Dermis blood vessel endothelial cell (primary cell): ENCODE measurements around the gene VPS35L. TPM values are rescaled to one million over a fixed set of nuclear protein-coding genes. Genes with fewer than 3 reads are reported as not detected.

Experiments
- DNase-seq: peaks from one replicate; pipeline ENCODE4 v3.0.0; 2010
- total RNA-seq: library from RNA; depleted of rRNA; stranded (reverse); fragments of >200 nt; gene quantifications from 2 replicates; pipeline ENCODE4 v1.2.3, GENCODE V29; 2014

Gene VPS35L
- total RNA-seq, 1 donor from 2014 or later, result 36.4 TPM

DNA sequence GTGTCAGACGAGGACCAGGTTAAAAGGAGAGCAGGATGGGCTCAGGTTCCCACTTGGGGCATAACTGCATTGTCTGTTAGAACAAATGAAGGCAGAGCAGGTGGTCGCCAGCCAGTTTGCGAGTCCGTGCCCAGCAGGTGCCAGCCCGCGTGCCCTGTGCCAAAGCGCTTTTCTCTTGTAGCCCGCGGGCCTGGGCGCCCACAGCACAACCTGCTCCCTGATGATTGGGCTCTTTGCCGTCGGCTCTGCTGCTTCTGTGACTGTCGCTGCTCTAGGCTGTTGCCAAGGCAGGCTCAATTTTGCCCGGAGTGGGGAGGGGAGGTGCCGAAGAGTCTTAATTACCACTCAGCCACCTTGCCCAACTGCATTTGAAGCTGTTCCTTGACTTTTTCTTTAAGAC is 141.5 kb downstream of the VPS35L start:
- no peak for DNase-seq

DNA sequence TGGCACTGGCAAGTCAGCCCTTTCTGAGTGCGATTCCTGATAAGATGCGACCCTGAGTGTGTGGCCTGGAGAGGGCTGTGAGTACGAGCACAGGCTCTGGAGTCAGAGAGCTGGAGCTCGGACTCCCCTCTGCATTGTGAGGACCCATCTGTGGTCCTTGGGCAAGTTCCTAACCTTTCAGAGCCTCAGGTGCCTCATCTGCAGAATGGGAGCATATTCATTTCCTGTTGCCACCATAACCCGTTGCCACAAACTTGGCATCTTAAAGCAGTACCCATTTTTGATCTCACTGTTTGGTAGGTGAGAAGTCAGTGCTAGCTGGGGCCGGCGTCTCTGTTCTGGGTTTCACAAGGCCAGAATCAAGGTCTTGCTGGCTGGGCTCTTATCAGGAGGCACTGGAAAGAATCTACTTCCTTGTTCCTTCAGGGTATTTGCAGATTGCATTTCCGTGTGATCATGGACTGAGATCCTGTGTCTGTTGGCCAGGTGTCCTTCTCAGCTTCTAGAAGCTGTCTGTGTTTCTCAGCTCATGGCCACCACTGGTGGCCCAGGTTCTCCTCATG is 142.3 kb downstream of the VPS35L start:
- no peak for DNase-seq

DNA sequence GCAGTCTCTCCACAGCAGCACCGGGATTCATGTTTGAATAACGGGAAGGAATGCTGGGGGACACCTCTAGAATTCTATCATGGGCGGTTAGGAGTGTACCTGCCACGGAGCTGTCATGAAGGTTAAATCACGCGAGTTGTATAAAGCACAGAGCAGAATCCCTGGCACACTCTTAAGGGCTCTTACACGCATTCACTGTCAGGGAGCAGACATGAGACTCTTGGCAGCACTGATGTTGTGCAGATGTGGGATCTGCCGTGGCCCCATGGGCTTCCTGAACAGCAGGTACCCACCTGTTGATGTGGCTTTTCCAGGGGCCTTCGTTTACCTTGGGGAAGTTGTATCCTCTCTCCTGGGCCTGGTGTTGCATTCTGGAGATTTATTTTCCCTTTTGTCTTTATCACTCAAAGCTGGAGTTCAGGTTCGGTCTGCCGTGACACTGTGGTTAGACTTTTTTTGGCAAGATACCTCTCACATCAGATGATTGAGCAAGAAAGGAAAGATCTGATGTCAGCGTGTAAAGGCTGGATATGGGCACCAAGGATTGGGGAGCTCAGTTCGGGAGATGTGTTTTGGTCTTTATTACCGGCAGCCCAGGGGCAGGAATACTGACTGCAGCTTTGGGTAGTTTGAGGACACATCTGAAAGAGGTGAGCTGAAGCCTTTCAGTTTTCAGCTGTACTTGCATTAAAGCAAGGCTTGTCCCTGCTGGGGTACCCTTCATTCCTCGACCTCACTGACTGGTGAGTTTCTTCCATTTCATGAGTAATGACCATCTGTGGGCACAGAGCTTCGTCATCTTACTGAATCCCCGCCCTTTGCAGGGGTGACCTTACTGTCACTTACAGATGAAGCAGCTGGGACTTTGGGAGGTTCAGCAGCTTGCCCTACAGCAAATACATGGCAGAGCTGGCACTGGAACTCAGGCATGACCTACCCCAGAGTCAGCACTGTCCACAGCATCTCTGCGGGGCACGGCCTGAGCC is 143.3 kb downstream of the VPS35L start:
- DNase-seq, result no peak

DNA sequence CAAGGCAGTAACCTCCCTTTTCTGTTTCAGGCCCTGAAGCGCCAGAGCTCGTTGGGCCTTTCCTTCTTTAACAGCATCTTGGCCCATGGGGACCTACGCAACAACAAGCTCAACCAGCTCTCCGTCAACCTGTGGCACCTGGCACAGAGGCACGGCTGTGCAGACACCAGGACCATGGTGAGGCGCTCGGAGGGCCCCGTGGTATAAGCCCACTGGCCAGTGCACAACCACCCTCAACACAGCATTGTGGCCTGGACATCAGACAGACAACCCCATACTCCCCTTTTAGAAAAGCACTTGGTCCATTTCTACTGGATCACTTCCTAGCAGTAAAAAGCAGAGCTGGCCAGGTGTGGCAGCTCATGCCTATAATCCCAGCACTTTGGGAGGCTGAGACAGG is 144.0 kb downstream of the VPS35L start:
- no peak for DNase-seq

DNA sequence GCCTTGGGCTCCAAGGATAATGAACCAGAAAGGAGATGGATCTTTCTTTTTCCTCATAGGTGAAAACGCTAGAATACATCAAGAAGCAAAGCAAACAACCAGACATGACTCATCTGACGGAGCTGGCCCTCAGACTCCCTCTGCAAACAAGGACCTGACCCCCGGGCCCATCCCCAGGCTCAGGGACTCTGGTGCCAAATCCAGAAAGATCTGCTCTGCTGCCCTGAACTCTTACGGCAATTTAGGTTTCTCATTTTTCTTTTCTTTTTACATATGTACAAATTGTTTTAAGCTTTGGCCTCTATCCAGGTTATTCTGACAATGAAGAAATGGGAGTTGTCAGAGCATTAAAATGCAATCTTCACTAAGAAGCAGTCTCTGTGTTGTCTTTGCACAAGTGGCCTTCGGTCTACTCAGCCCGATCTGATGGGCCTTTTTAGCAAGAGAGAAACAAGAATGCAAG is 144.8 kb downstream of the VPS35L start:
- peak; percentile 74 for DNase-seq

DNA sequence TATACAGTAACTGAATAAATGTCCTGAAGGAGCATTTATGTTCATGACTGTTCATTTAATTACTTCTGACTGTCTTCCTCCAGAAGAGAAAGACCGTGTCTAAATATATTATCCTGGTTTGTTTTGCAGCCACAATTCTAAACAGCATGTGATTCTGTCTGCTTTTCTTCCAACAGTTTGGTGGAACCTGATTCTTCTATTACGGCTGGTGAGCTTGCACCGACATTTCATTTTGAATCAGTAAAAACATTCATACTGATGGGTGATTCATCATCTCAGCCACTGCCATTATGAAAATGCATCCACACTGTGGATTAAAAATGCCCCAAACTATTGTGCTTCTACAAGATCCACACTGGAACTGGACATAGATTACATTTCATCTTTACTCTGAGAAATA is 145.6 kb downstream of the VPS35L start:
- no peak for DNase-seq

DNA sequence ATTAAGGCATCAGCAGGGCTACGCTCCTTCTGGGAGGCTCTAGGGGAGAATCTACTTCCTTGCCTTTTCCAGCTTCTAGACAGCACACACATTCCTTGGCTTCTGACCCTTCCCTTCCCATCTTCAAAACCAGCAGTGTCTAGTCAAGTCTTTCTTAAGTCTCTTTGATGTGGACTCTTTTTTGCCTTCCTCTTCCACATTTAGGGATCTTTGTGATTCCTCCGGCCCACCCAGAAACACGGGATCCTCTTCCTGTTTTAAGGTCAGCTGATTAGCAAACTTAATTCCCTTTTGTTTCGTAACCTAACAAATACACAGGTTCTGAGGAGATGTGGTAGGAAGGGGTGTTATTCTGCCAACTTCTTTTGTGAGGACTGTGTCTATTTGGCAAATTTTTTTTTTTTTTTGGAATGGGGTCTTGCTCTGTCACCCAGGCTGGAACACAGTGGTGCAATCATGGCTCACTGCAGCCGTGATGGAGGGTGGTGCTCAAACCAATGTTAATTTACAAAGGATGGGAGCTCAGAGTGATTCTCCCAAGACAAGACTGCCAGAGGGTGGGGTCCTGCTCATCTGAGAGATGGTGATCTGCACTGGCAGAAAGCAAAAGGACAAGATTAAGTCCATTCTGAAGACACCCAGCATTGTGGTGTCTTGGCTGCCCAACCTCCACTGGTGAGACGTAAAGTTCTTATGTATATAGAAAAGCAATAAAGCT is 147.8 kb downstream of the VPS35L start:
- no peak for DNase-seq

DNA sequence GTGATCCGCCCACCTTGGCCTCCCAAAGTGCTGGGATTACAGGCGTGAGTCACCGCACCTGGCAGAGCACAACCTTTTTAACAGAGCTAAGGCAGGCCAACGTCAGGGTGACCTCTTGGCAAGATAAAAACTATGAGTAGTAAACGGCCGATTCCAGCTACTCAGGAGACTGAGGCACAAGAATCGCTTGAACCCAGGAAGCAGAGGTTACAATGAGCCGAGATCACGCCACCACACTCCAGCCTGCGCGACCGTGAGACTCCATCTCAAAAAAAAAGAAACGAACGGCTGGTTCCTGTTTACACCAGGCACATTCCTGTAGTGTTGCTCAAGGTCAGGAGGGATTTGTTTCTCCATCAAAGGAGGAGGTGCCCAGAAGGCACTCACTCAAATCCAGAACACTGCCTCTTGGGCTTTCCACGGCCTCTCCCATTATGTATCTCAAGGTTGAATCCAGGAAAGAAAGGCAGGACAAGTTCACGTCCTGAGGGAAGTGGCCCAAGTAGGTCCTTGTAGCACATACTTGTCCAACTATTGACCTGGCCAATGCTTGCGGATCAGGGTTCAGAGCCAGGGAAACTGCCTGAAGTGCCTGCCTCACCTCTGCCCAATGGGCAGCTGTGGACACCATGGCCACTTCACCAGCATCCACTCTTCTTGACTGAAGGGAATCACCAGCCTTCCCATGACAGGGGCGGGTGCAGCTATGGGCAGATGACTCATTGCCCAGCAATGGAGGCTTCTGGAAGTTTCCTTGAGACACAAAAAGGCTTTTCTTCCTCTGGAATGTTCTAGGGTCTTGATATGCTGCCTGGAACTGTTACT is 149.0 kb downstream of the VPS35L start:
- peak; percentile 96 for DNase-seq

DNA sequence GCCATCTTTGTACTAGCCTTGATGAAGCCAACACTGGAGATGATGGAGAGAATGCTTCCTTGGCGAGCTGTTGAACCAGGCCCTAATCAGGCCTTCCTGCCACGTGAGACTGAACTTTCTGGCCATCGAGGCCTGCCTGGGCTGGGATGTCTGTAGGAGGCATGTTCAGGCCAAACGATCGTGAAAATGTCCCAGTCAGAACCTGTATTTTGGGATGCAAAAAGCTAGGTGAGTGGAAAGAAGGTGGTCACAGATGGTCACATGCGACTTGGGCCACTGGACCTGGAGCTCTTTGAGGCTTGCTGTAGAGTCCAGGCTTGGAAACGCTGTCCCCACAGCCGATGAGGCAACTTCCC is 149.6 kb downstream of the VPS35L start:
- DNase-seq, result no peak

DNA sequence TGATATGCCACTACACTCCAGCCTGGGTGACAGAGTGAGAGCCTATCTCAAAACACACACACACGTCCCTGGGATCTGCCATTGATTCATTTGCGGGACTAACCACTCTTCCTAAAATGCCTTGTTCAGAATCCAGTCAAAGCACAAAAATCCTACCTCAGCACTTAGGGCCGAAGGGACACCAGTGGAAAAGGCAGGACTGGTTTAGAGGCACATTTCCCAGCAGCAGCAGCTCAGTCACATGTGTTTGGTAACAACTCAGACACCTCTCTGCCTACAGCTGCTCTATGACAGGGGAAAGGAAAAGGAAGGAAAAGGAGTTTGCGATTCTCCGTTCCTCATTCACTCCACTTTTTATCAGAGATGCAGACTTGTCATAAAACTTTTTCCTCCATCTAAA is 150.3 kb downstream of the VPS35L start:
- DNase-seq, result no peak

DNA sequence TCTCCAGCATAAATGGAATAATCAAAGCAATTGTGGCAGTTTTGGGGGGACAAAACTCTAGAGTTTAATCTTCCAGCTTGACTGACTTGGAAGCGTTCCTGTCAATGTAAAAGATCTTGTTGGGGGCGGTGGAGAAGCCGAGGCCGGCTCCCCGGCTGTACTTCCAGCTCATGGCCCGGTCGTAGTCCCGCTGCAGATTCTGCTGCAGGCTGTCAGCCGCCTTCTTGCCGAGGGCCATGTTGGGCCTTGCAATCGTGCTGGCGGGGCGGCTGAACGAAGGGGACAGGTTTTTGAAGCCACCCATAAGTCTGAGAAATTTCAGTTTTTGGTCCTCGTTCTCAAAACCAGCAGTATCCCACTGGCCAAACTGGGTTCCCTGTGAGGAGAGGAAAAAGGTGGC is 151.3 kb downstream of the VPS35L start:
- no peak for DNase-seq

DNA sequence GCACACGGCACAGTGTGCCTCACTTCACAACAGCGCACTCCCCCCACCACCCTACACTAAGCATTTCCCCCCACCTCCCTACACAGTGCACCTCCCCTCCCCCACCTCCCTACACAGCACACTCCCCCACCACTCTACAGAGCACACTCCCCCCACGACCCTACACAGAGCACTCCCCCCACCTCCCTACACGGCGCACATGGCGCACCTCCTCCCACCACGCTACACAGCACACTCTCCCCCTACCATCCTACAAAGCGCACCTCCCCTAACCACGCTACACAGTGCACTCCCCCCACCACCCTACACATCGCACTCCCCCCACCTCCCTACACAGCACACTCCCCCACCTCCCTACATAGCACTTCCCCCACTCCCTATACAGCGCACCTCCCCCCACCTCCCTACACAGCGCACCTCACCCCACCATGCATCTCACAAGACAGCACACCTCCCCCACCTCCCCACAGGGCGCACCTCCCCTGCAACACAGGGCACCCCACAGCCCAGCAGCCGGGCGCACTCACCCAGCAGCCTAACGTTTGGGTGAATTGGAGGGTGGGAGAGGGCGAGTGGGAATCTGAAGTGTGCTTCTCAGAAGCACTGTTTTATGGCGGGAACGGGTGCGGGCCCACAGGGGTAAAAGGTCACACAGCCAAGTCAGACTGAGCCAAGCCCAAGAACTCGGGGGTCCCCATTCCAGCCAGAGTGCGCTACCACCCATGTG is 152.2 kb downstream of the VPS35L start:
- DNase-seq, result no peak

DNA sequence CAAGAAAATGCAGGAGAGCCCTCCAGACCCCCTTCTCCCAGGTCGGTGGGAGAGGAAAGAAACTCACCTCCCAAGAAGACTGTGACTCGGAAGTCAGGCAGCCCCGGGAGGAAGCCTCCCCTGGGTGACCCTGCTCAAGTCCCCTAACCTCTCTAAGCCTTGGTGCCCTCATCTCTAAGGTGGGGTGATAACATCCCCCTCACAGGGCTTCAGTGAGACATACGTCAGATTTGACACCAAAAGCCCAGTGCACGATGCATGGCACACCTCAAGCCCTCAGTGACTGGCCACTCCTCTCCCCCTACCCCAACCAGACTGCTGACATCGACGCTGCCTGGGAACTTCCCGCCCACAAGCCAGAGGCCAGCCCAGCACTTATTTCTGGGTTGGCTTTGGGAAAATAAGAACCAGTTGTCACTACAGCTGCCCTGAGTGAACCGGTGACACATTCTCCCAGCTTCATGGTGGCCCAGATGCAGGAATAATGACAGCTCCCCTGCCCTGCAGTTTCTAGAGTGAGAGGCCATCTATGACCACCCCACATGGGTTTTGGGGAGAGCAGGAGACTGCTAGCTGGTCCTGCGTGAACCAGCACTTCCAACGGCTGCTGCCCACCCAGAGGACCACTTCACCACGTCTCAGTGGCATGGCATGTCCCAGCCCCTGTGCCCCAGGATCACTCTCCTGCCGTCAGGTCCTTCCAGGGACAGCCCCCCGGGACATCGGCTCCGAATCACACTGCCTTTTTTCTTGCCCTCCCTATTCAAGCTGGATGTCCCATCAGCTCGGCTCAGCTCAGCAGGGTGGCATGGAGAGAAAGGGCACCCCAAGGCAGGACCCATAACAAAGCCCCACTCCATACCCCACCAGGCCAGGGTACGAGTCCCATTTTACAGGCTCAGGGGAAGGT is 153.0 kb downstream of the VPS35L start:
- DNase-seq, result no peak

DNA sequence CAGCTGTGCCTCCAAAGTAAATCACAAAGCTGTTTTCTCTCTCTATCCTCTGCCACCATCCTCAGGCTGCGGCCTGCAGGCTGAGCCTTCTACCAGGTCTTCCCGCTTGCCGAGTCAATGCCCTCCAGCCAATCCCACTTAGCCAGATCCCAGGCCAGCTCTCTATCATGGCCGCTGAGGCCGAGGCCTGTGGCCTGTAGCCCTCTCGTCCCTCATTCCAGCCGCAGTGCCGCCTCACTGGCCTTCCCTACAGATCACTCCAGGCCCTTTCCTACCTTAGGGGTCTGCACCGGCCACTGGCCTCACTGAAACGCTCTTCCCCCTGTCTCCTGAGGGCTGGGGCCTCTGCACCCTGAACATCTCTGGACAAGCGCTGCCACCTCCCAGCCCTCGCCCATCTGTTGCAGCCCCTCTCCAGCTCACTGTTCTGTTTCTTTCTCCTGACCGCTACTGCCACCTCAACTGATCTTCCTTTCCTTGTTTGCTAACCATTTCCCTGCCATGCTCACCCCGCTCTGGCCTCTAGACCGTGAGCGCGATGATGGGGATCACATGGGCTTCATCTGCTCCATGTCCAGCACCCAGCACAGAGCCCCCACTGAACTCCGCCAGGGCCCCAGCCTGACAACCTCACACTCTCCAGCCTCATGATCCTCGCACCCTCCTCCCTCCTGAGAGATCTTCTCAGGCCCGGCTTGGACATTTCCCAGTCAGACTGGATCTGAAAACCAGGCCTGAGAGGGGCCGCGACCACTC is 154.1 kb downstream of the VPS35L start:
- DNase-seq, result no peak

DNA sequence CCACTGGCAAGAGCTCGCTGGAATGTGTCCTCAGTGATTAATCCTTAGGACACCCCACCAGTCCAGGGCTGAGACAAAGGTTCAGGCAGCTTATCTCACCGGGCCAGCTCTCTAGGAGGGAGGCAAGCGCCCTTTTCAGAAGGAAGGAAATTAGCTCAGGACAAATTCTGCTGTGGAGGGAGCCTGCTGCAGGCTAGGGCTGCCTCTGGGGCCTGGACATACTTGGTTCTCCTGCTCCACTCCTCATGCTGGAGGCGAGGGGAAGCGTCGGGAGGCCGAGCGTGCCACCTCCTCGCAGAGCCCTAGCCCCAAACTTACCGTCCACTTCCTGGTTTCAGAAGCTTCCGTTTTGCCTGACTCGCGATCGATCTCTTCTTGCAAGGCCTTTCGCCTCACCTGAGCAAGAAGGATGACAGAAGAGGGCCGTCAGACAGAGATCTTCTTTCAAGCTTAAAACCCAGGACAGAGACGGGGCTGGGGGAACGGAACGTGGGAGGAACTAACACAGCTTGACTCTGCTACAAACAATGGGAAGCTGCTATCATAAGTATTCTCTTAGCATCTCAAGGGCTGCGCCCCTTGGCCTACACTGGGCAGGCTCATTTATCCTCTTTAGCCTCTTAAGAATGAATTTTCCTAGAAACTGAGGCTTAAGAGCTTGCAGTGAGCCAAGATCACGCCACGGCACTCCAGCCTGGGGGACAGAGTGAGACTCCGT is 154.8 kb downstream of the VPS35L start:
- peak; percentile 62 for DNase-seq

DNA sequence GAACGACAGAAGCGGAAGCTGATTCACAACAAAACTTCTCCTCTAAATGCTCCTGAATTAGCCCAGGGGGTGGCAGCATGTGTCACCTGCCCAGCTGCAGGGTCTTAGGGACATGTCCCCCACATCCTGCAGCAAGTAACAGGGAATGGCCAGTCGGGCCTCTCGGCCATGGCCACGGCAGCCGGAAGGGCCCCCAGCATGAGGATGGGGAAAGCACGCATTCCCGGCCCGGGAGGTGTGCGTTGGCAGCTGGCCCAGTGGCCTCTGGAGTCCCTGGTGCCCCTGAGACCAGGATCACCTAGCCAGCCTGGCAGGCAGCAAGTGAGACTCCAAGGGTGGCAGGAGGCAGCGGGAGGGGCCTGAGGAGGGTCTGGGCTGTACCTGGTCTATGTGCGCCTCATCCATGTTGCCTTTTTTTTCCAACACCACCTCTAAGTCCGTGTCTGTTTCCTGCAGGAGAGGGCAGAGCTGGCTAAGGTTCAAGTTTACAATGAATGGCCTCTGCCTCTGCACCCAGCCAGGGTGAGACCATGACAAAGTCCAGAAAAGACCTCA is 155.6 kb downstream of the VPS35L start:
- DNase-seq, result peak; percentile 76

DNA sequence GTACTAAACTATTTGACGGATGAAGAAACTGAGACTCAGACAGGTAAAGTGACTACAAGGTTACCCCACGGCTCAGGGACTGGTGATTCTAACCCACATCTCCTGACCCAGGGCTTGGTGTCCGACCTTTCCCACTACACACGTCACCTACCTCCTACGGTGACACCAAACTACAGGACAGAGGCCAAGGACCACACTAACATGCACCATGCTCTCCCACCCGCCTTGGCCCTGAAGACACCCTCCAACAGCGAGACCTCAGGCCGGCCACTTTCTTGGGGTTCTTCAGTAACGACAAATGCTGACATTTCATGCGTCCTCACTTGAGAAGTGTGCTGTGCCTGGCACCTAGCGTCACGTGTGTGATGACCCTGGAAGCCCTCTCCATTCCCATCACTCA is 156.1 kb downstream of the VPS35L start:
- no peak for DNase-seq

DNA sequence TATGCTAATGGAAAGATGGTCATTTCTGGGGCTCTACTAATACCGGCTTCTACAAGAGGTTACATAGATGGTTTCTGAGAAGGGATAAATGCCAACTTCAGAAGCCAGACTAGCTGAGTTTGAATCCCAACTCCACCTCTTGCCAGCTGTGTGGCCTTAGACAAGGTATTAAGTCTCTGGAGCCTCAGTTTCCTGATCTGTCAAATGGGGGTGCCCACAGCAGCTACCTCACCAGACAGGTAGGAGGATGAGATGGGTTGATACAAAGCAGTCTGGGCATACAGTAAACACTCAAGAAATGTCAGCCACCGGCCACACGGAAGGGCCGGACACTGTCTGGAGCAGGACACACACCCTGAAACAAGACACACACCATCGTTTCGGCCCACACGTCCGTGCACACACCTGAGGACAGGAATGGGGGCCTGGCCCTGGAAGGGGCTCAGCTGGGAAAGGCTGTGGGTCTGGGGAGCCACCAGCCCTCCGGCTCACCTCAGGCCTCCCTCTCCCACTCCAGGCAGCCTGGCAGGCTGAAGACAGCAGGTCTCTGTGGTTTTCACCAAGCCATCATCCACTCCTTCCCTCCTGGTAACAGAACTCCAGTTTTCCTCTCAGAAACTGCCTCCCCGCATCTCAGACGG is 157.0 kb downstream of the VPS35L start:
- no peak for DNase-seq
